Endothelial cell of hepatic sinusoid (primary cell): ENCODE measurements around the gene CLDN2.

ENCODE experiments used
- in situ Hi-C: cut with HindIII; loops from 2 replicates; pipeline ENCODE4 v1.10.0; 2017; ENCODE audit warnings: low sequenced_read_pairs

CLDN2 gene

DNA sequence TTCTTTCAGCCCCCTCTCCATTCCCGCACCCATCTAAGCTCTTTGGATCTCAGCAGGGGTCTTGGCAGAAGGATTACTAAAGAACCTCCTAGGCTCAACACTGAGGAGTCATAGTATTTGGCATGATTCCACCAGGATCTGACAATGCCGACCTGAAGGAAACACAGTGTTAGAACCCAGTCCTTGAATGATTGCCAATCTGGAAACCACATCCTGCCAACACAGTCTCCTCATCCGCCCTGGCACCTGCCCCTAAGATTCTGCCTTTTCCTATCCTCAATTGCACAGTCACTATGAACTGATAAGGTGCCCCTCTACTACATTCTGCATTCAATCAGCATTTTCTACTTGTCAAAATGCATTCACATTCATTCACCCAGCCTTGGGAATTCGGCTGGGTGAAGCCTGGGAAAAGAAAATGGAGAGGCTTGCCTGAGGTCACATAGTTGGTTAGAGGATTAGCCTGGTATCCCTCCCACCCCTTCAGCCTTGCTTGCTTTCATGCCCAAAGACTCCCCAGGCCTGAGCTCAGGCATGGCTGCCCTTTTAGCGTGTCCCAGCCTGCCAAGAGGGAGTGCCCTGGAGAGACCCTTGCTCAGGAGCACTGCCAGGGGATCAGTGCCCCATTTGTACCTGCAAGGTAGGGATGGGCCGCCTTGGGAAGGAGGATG is 2.2 kb upstream of the CLDN2 start:
- in situ Hi-C loops, result no loop called here

DNA sequence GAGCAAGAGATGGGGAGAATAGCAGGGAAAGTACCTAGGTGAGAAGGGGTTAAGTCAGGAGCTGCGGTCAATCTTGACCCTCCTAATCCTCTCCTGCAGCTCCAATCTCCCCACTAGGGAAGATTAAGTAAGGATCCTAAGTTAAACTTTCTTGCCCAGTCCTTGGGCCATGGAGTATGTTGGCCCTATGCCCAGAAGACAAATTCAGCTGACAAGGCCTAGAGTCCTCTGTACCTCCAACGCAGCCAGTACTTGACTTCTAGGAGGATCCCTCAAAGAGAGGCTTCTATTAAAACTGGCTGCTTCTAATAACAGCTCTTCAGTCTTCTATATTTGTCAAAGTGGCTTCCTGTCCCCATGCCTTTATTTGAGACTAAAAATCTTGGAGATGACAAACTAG is 1.4 kb downstream of the CLDN2 start:
- in situ Hi-C loops, result loop anchor here (5.0 kb wide), 1 partner anchor 49 kb away; no protein-coding TSS in a partner anchor

DNA sequence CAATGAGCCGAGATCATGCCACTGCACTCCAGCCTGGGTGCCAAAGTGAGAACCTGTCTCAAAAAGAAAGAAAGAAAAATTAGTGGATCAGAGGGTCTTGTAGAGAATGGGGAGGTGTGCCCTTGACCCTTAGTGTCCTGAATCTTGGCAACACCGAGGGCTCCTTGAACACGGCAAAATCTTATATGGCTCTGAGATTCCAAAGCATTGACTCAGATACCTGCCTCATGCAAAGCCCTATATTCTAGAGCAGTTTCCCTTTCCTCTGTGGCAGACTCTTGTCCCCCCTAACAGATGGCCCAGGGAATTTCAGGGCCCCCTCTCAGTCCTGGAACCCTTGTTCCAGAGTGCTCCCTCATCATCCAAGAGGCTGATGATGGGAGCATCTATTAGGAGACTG is 6.8 kb downstream of the CLDN2 start:
- in situ Hi-C loops, result no loop called here

DNA sequence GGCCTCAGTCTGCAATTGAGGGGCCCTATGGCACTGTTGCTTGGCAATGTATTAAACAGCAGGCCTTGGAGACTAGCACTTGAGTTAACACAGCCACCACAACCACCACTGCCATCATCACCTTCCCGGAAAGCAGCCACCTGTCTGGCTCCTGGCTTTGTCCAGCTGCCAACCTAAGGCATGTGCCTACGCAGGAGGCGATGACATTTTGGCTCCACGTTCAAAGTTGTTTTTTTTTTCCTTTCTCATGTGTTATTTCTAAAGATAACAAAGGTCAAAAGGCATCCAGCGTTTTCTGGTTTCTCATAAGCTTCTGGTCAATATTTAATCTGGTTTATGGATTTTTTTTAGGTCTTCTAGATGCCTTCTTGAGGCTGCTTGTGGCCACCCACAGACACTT is 7.5 kb downstream of the CLDN2 start:
- in situ Hi-C loops, result no loop called here

DNA sequence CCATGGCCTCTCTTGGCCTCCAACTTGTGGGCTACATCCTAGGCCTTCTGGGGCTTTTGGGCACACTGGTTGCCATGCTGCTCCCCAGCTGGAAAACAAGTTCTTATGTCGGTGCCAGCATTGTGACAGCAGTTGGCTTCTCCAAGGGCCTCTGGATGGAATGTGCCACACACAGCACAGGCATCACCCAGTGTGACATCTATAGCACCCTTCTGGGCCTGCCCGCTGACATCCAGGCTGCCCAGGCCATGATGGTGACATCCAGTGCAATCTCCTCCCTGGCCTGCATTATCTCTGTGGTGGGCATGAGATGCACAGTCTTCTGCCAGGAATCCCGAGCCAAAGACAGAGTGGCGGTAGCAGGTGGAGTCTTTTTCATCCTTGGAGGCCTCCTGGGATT is 8.0 kb downstream of the CLDN2 start:
- in situ Hi-C loops, result no loop called here

DNA sequence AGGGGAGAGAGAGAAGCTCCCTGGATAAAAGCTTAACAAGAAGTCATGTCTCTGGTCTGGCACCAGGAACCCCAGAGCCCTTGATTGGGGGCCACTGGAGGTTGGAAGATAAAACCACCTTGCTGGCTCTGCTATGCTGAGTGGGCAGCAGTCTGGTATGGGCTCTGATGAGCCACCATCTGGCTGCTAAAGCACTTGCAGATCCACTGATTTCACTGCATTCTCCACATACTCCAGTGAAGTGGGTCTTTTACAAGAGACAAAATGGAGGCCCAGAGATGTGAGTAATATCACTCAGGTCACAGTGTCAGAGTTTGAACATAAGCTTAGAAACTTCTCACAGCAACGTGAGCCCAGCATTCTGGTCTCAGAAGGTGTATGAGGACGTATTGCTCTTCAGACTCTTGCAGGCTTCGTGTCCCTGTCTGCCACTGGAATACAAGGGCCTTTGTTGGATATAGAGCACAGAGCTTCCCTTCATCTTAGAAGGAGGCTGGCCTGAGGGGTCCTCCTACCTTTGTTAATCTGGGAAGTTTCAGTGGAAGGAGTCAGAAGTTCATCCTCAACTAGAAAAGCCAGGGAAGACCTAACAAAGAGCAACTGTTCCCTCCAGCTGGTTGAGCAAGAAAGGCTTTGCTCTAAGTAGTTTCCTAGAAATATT is 11.8 kb downstream of the CLDN2 start:
- in situ Hi-C loops, result no loop called here

DNA sequence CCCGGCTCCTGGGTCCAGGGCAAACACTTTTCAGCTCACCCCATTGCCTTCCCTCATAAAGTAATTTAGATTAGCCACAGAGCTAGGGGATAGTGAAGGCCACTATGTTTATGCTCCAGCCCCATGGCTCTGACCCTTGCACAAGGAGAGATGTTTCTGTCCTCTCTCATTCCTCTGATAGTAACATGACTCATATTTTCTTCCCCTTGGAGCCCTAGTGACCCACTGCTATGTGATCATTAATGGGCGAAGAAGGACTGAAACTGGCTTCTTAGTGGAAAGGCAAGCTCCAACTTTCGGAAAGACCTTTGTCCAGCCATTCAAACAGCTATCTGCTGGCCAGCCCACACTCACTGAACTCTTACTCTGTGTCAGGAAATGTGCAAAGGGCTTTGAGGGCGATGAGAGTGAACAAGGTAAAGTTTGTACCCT is 12.3 kb downstream of the CLDN2 start:
- in situ Hi-C loops, result no loop called here

DNA sequence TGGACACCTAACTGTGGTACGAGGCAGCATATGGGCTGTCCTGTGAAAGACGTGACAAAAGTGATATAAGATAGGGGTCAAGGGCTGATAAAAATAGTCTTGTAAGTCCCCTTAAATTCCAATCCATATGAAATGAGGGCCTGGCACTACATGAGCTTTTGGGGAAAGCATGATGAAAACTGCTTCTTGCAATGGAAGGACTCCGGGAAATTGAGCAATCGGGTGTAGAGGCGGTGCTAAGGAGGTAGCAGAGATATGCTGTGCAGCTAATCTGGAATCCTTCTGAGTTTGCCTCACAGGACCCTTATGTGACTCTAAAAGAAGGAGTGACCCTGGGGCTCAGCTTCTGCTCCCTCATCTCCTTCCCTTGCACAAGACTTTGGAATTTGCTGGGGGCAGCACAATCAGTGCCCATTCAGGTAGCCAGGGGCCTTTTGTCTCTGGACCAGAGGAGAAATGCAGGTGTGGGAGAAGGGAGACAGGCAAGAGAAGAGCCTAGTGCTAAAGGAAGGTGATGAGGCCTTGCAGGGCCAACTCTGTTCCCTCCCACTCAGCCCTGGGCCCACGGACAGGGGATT is 12.8 kb downstream of the CLDN2 start:
- in situ Hi-C loops, result no loop called here

DNA sequence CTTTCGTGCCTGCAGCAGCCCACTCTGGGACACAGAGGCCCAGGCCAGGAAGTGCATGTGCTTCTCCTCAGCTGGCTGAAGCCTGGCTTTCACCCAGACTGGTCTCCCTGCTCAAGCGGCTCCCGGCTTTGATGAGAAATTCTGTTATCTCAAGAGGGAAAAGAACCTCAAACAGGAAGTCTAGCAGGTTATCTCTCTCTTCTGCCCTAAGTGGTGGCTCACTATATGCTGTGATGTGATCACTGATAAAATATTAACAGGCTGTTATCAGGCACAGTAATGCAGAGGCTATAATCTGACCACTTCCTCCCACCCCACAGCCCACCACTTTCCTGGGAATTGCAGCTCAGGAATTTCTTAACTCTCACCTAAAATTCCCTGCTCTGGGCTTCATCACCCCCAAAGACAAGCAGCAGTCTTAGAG is 13.3 kb downstream of the CLDN2 start:
- in situ Hi-C loops, result no loop called here

DNA sequence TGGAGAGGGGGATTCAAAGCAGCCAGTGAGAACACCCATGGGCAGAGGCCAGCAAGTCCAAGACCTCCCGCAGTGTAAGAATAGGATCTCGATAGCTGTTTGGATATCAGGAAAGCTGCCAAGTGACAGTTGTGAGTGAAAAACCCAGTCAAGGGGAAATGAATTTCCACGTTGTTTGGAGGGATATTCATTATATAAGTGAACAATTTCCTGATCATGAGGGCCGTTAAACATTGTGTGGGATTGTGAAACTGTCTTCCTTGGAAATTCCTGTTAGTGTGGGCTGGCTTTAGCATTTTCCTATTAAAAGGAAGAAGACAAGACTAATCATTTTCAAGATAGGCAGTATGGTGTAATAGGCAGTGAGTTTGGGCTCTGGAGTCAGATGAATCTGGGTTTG is 15.0 kb downstream of the CLDN2 start:
- in situ Hi-C loops, result no loop called here

DNA sequence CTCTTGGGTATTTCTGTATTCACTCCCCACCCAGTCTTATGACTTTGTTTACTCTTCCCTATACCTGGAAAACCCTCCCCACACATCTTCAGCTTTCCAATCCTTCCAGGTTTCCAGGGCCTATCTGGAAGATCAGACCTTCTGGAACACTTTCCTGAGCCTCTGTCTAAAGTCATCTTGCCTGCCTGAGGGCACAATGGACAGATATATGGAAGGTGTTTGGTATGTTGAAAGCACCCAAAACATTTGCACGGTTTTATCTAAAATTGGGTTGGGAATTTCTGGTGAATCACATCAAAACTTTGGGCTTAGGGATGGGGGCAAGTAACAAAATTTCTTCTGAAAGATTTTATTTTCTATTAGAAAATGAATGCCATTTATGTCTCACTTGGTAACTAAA is 16.0 kb downstream of the CLDN2 start:
- in situ Hi-C loops, result no loop called here

DNA sequence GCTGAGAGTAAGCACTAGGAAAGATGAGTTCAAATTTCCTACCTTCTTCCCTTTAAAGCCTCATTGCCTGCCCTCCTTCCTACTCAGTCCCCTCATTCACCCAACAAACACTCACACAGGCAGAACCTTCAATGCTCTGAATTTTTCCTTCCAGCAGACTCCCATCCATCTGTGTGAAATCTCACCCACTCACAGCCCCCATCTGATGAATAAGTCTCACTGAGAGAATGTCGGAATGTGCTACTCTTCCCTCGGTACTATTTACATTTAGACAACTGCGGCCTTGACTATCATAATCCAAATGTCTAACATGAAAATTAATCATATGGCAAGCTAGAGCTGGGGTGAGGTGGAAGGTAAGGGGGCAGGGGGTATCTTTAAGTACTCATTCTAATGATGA is 19.4 kb downstream of the CLDN2 start:
- in situ Hi-C loops, result no loop called here

DNA sequence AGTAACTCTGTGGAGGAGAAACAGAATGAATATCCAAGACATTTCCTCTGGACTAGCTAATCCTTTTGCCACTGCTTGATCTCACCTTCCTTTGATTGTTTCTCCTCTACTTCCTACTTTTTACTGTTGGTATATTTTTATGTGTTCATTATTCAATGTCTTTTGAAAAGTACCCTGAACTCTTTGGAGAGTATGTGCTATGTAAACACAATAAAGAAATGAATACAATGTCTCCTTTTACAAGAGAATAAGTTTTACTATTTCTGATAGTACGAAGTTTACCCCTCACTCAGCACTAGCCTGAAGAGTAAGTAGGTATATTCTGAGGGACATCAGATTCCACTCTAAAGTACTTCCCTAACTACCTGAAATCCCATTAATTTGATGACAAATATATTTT is 19.9 kb downstream of the CLDN2 start:
- in situ Hi-C loops, result no loop called here

DNA sequence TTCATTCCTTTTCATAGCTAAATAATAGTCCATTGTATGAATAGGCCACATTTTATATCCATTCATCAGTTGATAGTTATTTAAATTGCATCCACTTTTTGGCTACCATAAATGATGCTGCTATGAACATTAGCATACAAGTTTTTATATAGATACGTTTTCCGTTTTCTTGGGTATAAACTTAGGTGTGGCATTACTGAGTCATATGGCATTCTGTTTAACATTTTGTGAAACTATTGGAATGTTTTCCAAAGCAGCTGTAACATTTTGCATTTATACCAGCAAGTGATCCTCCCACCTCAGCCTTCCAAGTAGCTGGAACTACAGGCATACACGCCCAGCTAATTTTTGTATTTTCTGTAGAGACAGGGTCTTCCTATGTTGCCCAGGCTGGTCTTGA is 26.3 kb downstream of the CLDN2 start:
- in situ Hi-C loops, result no loop called here

DNA sequence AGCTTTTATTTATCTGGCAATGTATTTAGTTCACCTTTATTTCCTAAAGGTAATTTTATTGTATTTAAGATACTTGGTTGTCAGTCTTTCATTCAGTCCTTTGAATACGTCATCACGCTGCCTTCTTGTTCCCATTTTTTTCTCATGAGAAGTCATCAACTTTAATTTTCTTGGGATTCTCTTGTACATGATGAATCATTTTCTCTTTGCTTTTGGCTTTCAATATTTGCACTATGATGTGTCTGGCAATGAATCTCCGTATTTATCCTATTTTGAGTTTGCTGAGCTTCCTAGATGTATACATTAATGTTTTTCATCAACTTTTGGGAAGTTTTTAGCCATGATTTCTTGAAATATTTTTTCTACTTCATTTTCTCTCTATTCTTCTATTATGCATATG is 28.4 kb downstream of the CLDN2 start:
- in situ Hi-C loops, result no loop called here

DNA sequence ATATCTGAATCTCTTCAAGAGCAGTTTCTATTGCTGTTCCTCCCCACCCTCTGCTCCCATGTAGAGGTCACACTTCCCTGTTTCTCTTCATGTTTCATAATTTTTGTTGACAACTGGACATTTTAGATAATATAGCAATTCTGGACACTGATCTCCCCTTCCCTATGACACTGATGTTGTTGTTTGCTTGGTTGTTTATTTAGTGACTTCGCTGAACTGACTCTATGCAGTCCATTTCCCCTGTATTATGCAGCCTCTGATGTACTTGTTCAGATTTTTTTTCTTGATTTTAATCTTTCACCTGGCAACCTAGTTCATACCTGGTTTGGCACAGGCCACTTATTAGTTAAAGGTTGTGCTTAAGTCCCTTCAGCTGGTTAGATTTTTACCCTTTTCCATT is 29.2 kb downstream of the CLDN2 start:
- in situ Hi-C loops, result no loop called here

DNA sequence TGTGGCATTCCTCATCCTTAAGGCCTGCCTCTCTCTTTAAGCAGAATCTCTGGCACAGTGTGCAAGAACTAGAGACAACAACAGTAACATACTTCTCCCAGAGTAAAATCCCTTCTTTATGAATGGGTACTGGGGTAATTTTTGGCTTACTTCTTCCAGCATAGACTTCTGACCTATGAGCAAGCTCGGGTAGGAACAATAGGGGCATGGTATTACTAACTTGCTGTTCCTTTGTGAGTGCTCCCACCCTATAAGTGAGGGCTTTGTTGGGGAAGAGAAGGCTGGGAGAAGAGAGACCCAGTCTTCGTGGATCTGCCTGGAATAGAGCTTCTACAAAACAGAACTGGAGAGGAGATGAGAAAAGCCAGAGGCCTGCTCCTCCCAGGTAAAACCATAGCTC is 30.2 kb downstream of the CLDN2 start:
- in situ Hi-C loops, result no loop called here

DNA sequence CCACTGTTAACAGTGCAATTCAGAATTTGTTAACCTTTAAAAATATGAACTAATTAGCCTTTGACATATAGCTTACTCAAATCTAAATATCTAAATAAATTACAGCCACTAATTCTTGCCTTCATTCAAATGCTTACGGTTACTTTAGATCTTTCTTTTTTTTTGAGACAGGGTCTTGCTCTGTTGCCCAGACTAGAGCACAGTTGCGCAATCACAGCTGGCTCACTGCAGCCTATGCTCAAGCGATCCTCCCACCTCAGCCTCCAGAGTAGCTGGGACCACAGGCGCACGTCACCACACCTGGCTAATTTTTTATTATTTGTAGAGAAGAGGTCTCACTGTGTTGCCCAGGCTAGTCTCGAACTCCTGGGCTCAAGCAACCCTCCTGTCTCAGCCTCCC is 31.0 kb downstream of the CLDN2 start:
- in situ Hi-C loops, result no loop called here

DNA sequence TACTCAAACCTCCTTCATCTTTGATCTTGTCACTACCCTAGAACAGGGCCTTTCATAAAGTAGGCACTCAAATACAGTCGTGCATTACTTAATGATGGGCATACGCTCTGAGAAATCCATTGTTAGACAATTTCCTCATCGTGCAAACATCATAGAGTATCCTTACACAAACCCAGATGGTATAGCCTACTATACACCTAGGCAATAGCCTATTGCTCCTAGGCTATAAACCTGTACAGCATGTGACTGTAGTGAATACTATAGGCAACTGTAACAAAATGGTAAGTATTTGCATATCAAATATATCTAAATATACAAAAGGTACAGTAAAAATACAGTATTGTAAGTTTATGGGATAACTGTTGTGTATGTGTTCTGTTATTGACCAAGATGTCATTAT is 31.9 kb downstream of the CLDN2 start:
- in situ Hi-C loops, result no loop called here

DNA sequence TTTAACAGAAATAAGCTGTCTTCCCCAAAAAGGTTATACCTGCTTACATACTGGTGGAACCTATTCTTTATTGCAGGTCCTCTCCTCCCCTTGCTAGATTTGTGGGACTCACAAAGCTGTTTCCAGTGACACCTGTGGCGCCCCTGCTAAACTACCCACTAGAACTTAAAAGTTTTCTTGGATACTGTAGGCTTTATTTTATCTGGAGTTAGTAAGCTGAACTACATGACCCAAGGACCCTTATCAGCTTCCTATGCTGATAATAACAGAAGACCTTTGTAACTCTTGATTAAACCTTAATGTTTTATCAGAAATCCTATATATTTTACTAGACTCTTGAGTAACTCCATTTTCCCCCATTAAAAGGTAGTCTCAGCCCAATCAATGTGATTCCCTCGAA is 32.3 kb downstream of the CLDN2 start:
- in situ Hi-C loops, result no loop called here

DNA sequence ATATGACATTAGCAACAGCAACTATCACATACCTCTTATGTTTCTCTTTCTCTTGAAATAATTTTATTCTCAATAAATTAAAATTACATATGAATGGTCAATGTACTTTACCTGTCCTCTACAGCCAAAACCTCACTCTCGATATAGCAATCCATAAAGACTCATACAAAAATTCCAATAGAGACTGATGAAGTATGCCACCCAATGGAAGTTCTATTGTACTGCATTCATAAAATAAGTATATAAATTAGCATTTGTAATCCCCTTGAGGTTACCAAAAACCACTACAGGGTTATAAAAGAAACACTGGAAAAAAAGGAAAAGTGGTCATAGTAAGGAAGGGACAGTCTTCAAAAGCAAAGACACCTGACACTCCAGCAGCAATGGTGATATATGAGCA is 32.8 kb downstream of the CLDN2 start:
- in situ Hi-C loops, result no loop called here

DNA sequence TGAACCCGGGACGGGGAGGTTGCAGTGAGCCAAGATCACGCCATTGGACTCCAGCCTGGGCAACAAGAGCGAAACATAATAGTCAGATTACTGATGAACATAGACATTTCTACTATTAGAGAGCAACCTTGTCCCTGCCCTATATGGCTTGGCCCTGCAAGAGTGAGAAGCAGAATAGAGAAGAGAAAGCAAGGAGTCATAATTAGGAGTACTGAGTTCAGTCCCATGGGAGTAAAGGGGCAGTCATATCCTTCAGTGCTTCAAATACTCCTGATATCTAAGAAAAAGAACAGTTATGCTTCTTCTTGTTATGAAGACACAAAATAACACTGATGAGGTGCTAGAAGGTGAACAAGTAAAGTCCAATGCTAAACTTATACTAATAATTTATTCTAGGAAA is 33.8 kb downstream of the CLDN2 start:
- in situ Hi-C loops, result no loop called here
